ENCODE results near the gene ARL4D.

The ARL4D gene

GRCh38 chr17:43402078-43402477 is 3.3 kb downstream of the ARL4D start:
- DNase-seq (ENCODE audit: low read depth), result no peak
- no peak overlapping the region for H3K4me3 ChIP-seq (ENCODE audit: control insufficient read depth, low read depth, low read length)
- TF ChIP-seq, protein P1, sequence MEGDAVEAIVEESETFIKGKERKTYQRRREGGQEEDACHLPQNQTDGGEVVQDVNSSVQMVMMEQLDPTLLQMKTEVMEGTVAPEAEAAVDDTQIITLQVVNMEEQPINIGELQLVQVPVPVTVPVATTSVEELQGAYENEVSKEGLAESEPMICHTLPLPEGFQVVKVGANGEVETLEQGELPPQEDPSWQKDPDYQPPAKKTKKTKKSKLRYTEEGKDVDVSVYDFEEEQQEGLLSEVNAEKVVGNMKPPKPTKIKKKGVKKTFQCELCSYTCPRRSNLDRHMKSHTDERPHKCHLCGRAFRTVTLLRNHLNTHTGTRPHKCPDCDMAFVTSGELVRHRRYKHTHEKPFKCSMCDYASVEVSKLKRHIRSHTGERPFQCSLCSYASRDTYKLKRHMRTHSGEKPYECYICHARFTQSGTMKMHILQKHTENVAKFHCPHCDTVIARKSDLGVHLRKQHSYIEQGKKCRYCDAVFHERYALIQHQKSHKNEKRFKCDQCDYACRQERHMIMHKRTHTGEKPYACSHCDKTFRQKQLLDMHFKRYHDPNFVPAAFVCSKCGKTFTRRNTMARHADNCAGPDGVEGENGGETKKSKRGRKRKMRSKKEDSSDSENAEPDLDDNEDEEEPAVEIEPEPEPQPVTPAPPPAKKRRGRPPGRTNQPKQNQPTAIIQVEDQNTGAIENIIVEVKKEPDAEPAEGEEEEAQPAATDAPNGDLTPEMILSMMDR (conservative IDR thresholded peaks at IDR 0.05; ENCODE audit: control insufficient read depth, insufficient read depth, low read depth, low read length), result no peak

GRCh38 chr17:43402567-43402966 is 3.8 kb downstream of the ARL4D start:
- no peak for DNase-seq (ENCODE audit: low read depth)
- H3K4me3 ChIP-seq (ENCODE audit: control insufficient read depth, low read depth, low read length), result no peak overlapping the region
- TF ChIP-seq, protein P1 (conservative IDR thresholded peaks at IDR 0.05; ENCODE audit: control insufficient read depth, insufficient read depth, low read depth, low read length), result no peak

DNA sequence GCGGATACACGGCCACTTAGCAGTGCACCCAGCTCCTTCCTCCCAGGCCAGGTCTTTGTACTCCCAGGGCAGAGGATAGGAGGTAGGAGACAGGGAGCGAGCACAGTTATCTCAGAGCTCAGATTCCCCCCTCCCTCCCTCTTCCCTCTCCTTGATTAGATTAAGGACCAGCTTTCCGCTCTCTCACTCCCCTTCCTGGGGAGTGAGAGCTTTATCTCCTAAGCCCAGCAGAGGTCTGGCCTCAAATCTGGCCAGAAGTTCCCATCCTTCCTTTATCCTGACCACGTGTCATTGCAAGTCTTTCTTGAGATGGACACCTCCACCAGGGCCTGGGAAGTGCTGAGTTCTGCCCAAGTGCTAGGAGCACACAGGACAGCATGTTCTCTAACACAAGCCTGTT is 5.1 kb downstream of the ARL4D start:
- H3K4me3 ChIP-seq (ENCODE audit: control insufficient read depth, low read depth, low read length), result no peak overlapping the region
- TF ChIP-seq, protein P1 (conservative IDR thresholded peaks at IDR 0.05; ENCODE audit: control insufficient read depth, insufficient read depth, low read depth, low read length), result no peak
- no peak for DNase-seq (ENCODE audit: low read depth)

DNA sequence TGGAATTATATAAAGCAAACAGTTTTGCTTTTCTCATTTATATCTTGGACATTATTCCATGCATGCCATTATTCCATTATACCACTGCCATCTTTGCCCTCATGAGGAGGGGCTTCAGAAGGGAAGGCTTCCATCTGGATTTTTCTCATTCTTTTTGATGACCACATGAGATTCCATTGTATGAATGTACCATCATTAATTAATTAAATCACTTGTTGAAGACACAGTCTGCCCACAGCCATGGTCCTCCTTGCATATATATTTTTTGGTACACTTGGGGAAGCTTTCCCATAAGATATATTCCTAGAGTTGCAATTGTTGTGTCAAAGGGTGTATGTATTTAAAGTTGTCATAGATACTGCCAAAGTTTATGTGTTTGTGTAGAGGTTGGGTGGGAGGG is 7.1 kb downstream of the ARL4D start:
- TF ChIP-seq, protein P1 (conservative IDR thresholded peaks at IDR 0.05; ENCODE audit: control insufficient read depth, insufficient read depth, low read depth, low read length), result no peak
- H3K4me3 ChIP-seq (ENCODE audit: control insufficient read depth, low read depth, low read length), result no peak overlapping the region
- no peak for DNase-seq (ENCODE audit: low read depth)

DNA sequence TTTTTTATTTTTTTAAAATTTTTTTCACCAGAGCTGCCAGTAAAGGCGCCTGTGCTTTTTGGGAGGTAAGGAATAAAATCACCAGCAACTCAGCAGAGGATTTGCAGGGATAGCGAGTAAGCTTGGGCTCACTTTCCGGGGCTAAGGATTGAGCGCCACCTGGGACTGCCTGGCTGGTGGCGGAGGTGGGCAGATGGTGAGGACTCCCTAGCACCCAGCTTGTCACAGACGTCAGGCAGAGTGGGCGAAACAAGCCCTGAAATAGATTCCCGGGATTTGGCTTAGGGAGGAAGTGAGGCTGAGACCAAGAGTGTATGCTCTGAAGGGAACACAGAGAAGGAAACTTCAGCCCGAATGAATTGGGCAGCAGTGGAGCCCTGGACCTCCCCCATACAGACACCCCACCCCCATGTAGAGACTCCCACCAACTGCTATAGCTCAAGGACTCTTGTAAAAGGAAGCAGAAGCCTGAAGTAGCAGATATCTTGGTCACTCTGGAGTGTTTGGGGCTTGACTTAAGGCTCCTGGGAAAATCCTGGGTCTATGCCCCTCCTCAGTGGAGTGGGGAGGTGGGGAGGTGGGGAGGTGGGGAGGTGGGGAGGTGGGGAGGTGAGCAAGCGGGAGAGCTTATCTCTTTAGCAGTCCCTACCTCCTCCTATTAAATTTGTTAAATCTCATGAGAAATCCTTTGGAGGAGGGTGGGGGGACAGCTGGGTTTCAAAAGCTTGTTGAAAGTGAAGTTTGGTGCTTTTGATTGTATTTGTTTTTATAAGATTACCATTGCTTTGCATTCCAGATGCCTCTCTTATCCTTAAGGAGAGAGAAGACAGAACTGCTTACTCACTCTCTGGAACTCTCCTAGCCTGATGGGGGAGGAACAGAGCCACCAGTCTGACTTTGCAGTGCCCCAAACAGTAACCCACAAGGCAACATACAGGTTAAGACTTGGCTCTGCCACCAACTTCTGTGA is 8.2 kb downstream of the ARL4D start:
- TF ChIP-seq, protein P1 (conservative IDR thresholded peaks at IDR 0.05; ENCODE audit: control insufficient read depth, insufficient read depth, low read depth, low read length), result no peak
- peak; percentile 57 for DNase-seq (ENCODE audit: low read depth)
- no peak overlapping the region for H3K4me3 ChIP-seq (ENCODE audit: control insufficient read depth, low read depth, low read length)

- H3K4me3 ChIP-seq (ENCODE audit: control insufficient read depth, low read depth, low read length), result no peak overlapping the region
- no peak for DNase-seq (ENCODE audit: low read depth)
- TF ChIP-seq, protein P1 (conservative IDR thresholded peaks at IDR 0.05; ENCODE audit: control insufficient read depth, insufficient read depth, low read depth, low read length), result no peak
Observed at GRCh38 chr17:43409131-43409530, 10.3 kb downstream of the ARL4D start.
